Measurements from ENCODE around the gene RPL21.
A peak's percentile ranks its signal among the peaks of the same experiment; 100 is the strongest.
"Not testable (repeated sequence)": the region's sequence is repeated elsewhere in the genome, so short reads cannot be mapped to it uniquely, and the experiment has no call there.

RPL21 gene

DNA sequence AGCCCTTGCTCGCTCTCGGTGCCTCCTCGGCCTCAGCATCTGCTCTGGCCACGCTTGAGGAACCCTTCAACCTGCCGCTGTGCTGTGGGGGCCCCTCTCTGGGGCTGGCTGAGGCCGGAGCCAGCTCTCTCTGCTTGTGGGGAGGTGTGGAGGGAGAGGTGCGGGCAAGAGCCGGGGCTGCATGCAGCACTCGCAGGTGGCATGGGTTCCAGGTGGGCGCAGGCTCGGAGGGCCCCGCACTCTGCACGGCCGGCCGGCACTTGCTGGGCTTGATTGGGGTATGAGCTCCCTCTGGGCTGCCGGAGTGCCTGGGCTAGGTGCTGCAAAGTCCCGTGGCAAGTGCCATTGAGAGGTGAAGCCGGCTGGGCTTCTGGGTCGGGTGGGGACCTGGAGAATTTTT is 31.7 kb upstream of the RPL21 start:
- Histone ChIP-seq H3K4me1 (ENCODE audit: control insufficient read depth in 1 of 2, insufficient read depth in 2 of 2, low read length in 2 of 2) (no peaks in the 10 kb centered on the region), H3K9ac (ENCODE audit: low read depth in 1 of 2, low read length in 2 of 2) (no peak overlapping the region), H3K27ac (ENCODE audit: low read depth, low read length) (no peak overlapping the region), H3K36me3 (ENCODE audit: control insufficient read depth in 1 of 2, insufficient read depth in 2 of 2, low read length in 2 of 2) (no peaks in the 10 kb centered on the region), H3K4me3 (ENCODE audit: low read depth in 1 of 2, low read length in 2 of 2) (no peak overlapping the region), H3K27me3 (ENCODE audit: control insufficient read depth in 1 of 2, insufficient read depth in 2 of 2, low read length in 2 of 2) (no peaks in the 10 kb centered on the region), H3K9me3 (ENCODE audit: control insufficient read depth in 1 of 2, low read length in 2 of 2) (no peaks in the 10 kb centered on the region)

DNA sequence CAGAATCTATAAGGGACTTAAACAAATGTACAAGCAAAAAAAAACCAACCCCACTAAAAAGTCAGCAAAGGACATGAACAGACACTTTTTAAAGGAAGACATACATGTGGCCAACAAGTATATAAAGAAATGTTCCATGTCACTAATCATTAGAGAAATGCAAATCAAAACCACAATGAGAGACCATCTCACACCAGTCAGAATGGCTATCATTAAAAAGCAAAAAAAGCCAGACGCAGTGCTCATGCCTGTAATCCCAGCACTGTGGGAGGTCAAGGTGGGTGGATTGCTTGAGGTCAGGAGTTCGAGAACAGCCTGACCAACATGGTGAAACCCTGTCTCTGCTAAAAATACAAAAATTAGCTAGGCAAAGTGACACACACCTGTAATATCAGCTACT is 29.3 kb upstream of the RPL21 start:
- not testable (repeated sequence) for H3K27me3 ChIP-seq (ENCODE audit: control insufficient read depth in 1 of 2, insufficient read depth in 2 of 2, low read length in 2 of 2); H3K9ac ChIP-seq (ENCODE audit: low read depth in 1 of 2, low read length in 2 of 2); H3K36me3 ChIP-seq (ENCODE audit: control insufficient read depth in 1 of 2, insufficient read depth in 2 of 2, low read length in 2 of 2); H3K4me3 ChIP-seq (ENCODE audit: low read depth in 1 of 2, low read length in 2 of 2); H3K9me3 ChIP-seq (ENCODE audit: control insufficient read depth in 1 of 2, low read length in 2 of 2); H3K4me1 ChIP-seq (ENCODE audit: control insufficient read depth in 1 of 2, insufficient read depth in 2 of 2, low read length in 2 of 2); H3K27ac ChIP-seq (ENCODE audit: low read depth, low read length)

DNA sequence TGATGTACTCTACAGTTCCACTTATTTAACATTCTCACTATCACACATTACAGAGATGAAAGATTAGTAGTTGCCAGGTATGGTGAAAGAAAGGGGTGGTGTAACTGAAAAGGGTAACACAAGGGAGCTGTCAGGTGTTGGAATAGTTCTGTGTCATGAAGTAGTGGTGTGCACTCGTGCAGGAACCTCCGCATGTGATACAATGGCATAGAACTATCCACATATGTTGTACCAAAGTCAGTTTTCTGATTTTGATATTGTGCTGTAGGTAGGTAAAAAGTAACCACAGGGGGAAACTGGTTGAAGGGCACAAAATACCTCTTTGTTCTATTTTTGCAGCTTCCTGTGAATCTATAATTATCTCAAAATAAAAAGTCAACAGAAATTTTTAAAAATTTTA is 24.4 kb upstream of the RPL21 start:
- H3K4me3 ChIP-seq (ENCODE audit: low read depth in 1 of 2, low read length in 2 of 2) = no peak overlapping the region
- H3K4me1 ChIP-seq (ENCODE audit: control insufficient read depth in 1 of 2, insufficient read depth in 2 of 2, low read length in 2 of 2) = no peaks in the 10 kb centered on the region

DNA sequence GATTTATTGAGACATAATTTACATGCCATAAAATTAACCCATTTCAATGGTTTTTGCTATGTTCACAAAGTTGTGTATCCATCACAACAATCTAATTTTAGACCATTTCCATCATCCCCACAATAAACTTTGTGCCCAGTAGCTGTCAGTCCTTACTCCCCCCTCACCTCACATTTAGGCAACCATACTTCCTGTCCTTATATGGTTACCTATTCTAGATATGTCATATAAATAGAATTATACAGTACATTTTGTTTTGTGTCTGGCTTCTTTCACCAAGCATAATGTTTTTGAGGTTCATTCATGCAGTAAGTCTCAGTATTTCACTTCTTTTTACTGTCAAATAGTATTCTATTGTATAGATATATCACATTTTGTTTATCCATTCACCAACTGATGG is 23.2 kb upstream of the RPL21 start:
- H3K9me3 ChIP-seq (ENCODE audit: control insufficient read depth in 1 of 2, low read length in 2 of 2) = no peaks in the 10 kb centered on the region
- H3K9ac ChIP-seq (ENCODE audit: low read depth in 1 of 2, low read length in 2 of 2) = no peak overlapping the region

More for the DNA sequence above, 24.4 kb upstream of the RPL21 start:
- H3K27ac ChIP-seq (ENCODE audit: low read depth, low read length) = no peak overlapping the region
- no peaks in the 10 kb centered on the region for H3K27me3 ChIP-seq (ENCODE audit: control insufficient read depth in 1 of 2, insufficient read depth in 2 of 2, low read length in 2 of 2)
- H3K36me3 ChIP-seq (ENCODE audit: control insufficient read depth in 1 of 2, insufficient read depth in 2 of 2, low read length in 2 of 2) = no peaks in the 10 kb centered on the region
- no peaks in the 10 kb centered on the region for H3K9me3 ChIP-seq (ENCODE audit: control insufficient read depth in 1 of 2, low read length in 2 of 2)
- no peak overlapping the region for H3K9ac ChIP-seq (ENCODE audit: low read depth in 1 of 2, low read length in 2 of 2)

DNA sequence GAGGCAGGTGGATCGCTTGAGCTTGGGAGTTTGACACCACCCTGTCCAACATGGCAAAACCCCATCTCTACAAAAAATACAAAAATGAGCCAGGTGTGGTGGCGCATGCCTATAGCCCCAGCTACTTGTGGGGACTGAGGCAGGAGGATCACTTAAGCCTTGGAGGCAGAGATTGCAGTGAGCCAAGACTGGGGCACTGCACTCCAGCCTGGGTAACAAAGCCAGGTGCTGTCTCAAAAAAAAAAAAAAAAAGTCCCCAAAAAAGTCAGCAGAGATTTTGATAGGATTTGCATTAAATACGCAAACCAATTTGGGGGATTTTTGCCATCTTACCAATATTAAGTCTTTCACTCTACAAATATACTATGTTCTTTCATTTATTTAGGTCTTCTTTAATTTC is 21.7 kb upstream of the RPL21 start:
- Histone ChIP-seq H3K9me3 (ENCODE audit: control insufficient read depth in 1 of 2, low read length in 2 of 2) (no peaks in the 10 kb centered on the region), H3K9ac (ENCODE audit: low read depth in 1 of 2, low read length in 2 of 2) (no peak overlapping the region), H3K4me3 (ENCODE audit: low read depth in 1 of 2, low read length in 2 of 2) (no peak overlapping the region), H3K36me3 (ENCODE audit: control insufficient read depth in 1 of 2, insufficient read depth in 2 of 2, low read length in 2 of 2) (no peaks in the 10 kb centered on the region), H3K27me3 (ENCODE audit: control insufficient read depth in 1 of 2, insufficient read depth in 2 of 2, low read length in 2 of 2) (no peaks in the 10 kb centered on the region), H3K27ac (ENCODE audit: low read depth, low read length) (no peak overlapping the region), H3K4me1 (ENCODE audit: control insufficient read depth in 1 of 2, insufficient read depth in 2 of 2, low read length in 2 of 2) (no peaks in the 10 kb centered on the region)

More for the DNA sequence above, 23.2 kb upstream of the RPL21 start:
- H3K27ac ChIP-seq (ENCODE audit: low read depth, low read length) = no peak overlapping the region
- H3K27me3 ChIP-seq (ENCODE audit: control insufficient read depth in 1 of 2, insufficient read depth in 2 of 2, low read length in 2 of 2) = no peaks in the 10 kb centered on the region
- H3K36me3 ChIP-seq (ENCODE audit: control insufficient read depth in 1 of 2, insufficient read depth in 2 of 2, low read length in 2 of 2) = no peaks in the 10 kb centered on the region
- H3K4me1 ChIP-seq (ENCODE audit: control insufficient read depth in 1 of 2, insufficient read depth in 2 of 2, low read length in 2 of 2) = no peaks in the 10 kb centered on the region
- no peak overlapping the region for H3K4me3 ChIP-seq (ENCODE audit: low read depth in 1 of 2, low read length in 2 of 2)

DNA sequence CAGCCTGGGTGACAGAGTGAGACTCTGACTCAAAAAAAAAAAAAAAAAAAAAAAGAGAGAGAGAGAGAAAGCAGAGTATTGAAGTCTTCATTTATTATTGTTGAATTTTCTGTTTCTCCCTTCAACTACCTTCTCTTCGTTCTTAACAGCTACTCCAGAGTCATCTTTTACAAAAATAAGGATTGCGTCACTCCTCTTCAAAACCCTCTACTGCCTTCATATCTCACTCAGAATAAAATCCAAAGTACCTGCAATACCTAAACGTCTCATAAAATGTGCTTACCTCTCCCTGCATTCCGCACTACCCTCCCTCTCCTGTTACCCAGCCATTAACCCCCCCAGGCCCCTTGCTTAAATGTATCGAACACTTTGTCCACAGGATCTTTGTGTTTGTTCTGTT is 17.4 kb upstream of the RPL21 start:
- no peak overlapping the region for H3K27ac ChIP-seq (ENCODE audit: low read depth, low read length)
- no peaks in the 10 kb centered on the region for H3K9me3 ChIP-seq (ENCODE audit: control insufficient read depth in 1 of 2, low read length in 2 of 2)
- H3K9ac ChIP-seq (ENCODE audit: low read depth in 1 of 2, low read length in 2 of 2) = no peak overlapping the region
- no peaks in the 10 kb centered on the region for H3K4me1 ChIP-seq (ENCODE audit: control insufficient read depth in 1 of 2, insufficient read depth in 2 of 2, low read length in 2 of 2)
- H3K27me3 ChIP-seq (ENCODE audit: control insufficient read depth in 1 of 2, insufficient read depth in 2 of 2, low read length in 2 of 2) = no peaks in the 10 kb centered on the region
- H3K4me3 ChIP-seq (ENCODE audit: low read depth in 1 of 2, low read length in 2 of 2) = no peak overlapping the region
- H3K36me3 ChIP-seq (ENCODE audit: control insufficient read depth in 1 of 2, insufficient read depth in 2 of 2, low read length in 2 of 2) = no peaks in the 10 kb centered on the region

DNA sequence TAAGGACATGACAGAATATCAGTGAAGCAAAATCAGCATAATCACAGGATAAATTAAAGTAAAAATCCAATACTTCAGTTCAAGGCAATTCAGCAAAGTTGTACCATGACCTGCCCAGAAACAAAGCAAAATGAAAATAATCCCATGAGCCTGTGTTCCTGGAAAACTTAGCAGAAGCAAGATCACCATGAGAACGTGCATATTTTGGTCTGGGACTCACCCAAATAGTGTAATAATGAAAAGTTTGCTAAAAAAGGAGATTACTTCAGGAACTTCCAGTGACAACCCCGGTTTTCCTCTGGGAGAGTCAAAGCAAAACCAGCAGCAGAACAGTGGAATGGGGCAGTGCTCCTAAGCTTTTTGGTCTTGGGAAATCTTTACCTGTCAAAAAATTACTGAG is 14.9 kb upstream of the RPL21 start:
- Histone ChIP-seq H3K27me3 (ENCODE audit: control insufficient read depth in 1 of 2, insufficient read depth in 2 of 2, low read length in 2 of 2) (no peaks in the 10 kb centered on the region), H3K4me3 (ENCODE audit: low read depth in 1 of 2, low read length in 2 of 2) (no peak overlapping the region), H3K4me1 (ENCODE audit: control insufficient read depth in 1 of 2, insufficient read depth in 2 of 2, low read length in 2 of 2) (no peaks in the 10 kb centered on the region), H3K9me3 (ENCODE audit: control insufficient read depth in 1 of 2, low read length in 2 of 2) (no peaks in the 10 kb centered on the region), H3K36me3 (ENCODE audit: control insufficient read depth in 1 of 2, insufficient read depth in 2 of 2, low read length in 2 of 2) (no peaks in the 10 kb centered on the region), H3K27ac (ENCODE audit: low read depth, low read length) (no peak overlapping the region), H3K9ac (ENCODE audit: low read depth in 1 of 2, low read length in 2 of 2) (no peak overlapping the region)

DNA sequence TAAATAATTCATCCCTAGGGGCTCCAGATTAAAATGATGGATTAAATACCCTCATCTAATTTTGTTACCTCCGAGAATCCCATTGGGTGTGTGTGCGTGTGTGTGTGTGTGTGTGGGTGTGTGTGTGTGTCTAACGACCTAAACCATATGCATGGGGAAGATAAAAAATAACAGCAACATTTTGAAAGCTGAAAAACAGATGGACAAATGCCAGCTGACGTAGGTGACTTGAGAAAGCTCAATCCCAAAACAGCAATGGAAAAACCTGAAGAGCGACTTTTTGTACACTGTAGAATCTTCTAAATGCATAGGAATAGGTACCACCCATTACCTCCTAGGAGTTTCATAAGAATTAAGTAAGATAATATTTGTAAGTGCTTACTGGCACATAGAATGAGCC is 8.7 kb upstream of the RPL21 start:
- Histone ChIP-seq H3K4me1 (ENCODE audit: control insufficient read depth in 1 of 2, insufficient read depth in 2 of 2, low read length in 2 of 2) (no peaks in the 10 kb centered on the region), H3K4me3 (ENCODE audit: low read depth in 1 of 2, low read length in 2 of 2) (no peak overlapping the region)

DNA sequence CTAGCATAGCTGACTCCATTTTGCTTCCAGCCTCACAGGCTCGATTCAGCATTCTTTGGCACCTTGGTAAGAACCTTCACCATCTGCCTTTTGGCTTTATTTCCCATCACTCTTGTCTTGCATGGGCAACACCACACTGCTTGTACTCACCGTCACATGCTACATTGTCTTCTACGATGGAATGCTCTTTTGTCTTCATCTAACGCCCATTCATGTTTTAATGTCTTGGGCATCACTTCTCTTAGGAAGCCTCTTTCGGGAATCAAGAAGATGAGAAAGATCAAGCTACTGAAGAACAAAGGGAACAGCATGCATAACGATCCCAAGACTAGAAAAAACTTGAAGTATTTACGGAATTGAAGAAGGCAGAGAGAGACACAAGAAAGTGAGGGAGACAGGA is 5.7 kb upstream of the RPL21 start:
- Histone ChIP-seq H3K9me3 (ENCODE audit: control insufficient read depth in 1 of 2, low read length in 2 of 2) (no peaks in the 10 kb centered on the region), H3K4me1 (ENCODE audit: control insufficient read depth in 1 of 2, insufficient read depth in 2 of 2, low read length in 2 of 2) (peaks cover 0 to 6% of the 10 kb centered on the region in 2 donors), H3K9ac (ENCODE audit: low read depth in 1 of 2, low read length in 2 of 2) (no peak overlapping the region), H3K27ac (ENCODE audit: low read depth, low read length) (no peak overlapping the region), H3K36me3 (ENCODE audit: control insufficient read depth in 1 of 2, insufficient read depth in 2 of 2, low read length in 2 of 2) (no peaks in the 10 kb centered on the region), H3K27me3 (ENCODE audit: control insufficient read depth in 1 of 2, insufficient read depth in 2 of 2, low read length in 2 of 2) (no peaks in the 10 kb centered on the region), H3K4me3 (ENCODE audit: low read depth in 1 of 2, low read length in 2 of 2) (no peak overlapping the region)

More for the DNA sequence above, 8.7 kb upstream of the RPL21 start:
- H3K9ac ChIP-seq (ENCODE audit: low read depth in 1 of 2, low read length in 2 of 2) = no peak overlapping the region
- H3K27me3 ChIP-seq (ENCODE audit: control insufficient read depth in 1 of 2, insufficient read depth in 2 of 2, low read length in 2 of 2) = no peaks in the 10 kb centered on the region
- H3K36me3 ChIP-seq (ENCODE audit: control insufficient read depth in 1 of 2, insufficient read depth in 2 of 2, low read length in 2 of 2) = no peaks in the 10 kb centered on the region
- no peaks in the 10 kb centered on the region for H3K9me3 ChIP-seq (ENCODE audit: control insufficient read depth in 1 of 2, low read length in 2 of 2)
- H3K27ac ChIP-seq (ENCODE audit: low read depth, low read length) = no peak overlapping the region

DNA sequence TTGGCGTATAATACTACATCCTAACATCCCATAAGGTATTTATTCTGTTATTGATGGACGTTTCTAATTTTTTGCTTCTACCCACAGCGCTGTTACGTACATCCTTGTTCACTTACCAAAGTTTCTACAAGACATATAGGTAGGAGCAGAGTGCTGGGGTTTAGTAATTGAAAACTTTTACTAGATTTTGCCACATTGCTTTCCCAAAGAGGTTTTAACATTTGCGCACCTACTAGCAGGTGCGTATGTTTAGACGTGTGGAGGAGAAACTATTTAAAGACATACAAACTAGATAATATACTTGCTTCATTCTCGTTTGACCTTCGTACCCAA is 559 bp upstream of the RPL21 start:
- Histone ChIP-seq H3K27me3 (ENCODE audit: control insufficient read depth in 1 of 2, insufficient read depth in 2 of 2, low read length in 2 of 2) (no peaks in the 10 kb centered on the region), H3K4me3 (ENCODE audit: low read depth in 1 of 2, low read length in 2 of 2) (peak overlapping the region; percentile 96 to 98), H3K27ac (ENCODE audit: low read depth, low read length) (peak overlapping the region; percentile 95), H3K4me1 (ENCODE audit: control insufficient read depth in 1 of 2, insufficient read depth in 2 of 2, low read length in 2 of 2) (peaks cover 22 to 33% of the 10 kb centered on the region in 2 donors), H3K36me3 (ENCODE audit: control insufficient read depth in 1 of 2, insufficient read depth in 2 of 2, low read length in 2 of 2) (peaks cover 0 to 20% of the 10 kb centered on the region in 2 donors), H3K9me3 (ENCODE audit: control insufficient read depth in 1 of 2, low read length in 2 of 2) (no peaks in the 10 kb centered on the region), H3K9ac (ENCODE audit: low read depth in 1 of 2, low read length in 2 of 2) (peak overlapping the region; percentile 99)

DNA sequence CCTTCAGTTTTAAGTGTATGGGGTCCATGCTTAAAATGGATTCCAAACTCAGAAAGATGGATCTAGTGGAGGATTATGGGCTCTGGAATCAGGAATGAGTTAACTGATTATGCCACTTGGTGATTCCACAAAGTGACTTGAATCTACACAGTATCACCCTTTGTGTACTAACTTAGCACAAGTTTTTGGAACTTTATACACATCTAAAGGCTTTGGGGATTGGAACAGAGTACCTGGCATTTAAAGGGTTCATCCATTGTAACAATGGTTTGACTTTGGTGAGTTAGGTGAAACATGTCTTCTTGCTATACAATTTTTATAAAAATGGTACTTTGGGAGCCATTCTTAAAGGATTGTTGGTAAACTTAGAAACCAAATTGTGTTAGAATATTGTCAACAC is 1.1 kb downstream of the RPL21 start:
- peaks cover 22 to 33% of the 10 kb centered on the region in 2 donors for H3K4me1 ChIP-seq (ENCODE audit: control insufficient read depth in 1 of 2, insufficient read depth in 2 of 2, low read length in 2 of 2)
- H3K27ac ChIP-seq (ENCODE audit: low read depth, low read length) = no peak overlapping the region
- H3K9ac ChIP-seq (ENCODE audit: low read depth in 1 of 2, low read length in 2 of 2) = peak overlapping the region; percentile 99
- H3K4me3 ChIP-seq (ENCODE audit: low read depth in 1 of 2, low read length in 2 of 2) = peak overlapping the region; percentile 96 to 98
- H3K36me3 ChIP-seq (ENCODE audit: control insufficient read depth in 1 of 2, insufficient read depth in 2 of 2, low read length in 2 of 2) = peaks cover 0 to 36% of the 10 kb centered on the region in 2 donors
- no peaks in the 10 kb centered on the region for H3K9me3 ChIP-seq (ENCODE audit: control insufficient read depth in 1 of 2, low read length in 2 of 2)
- H3K27me3 ChIP-seq (ENCODE audit: control insufficient read depth in 1 of 2, insufficient read depth in 2 of 2, low read length in 2 of 2) = no peaks in the 10 kb centered on the region
